ENCODE measurements around the gene TKTL1.
"Not testable (repeated sequence)": the region's sequence is repeated elsewhere in the genome, so short reads cannot be mapped to it uniquely, and the experiment has no call there.

Gene TKTL1, protein sequence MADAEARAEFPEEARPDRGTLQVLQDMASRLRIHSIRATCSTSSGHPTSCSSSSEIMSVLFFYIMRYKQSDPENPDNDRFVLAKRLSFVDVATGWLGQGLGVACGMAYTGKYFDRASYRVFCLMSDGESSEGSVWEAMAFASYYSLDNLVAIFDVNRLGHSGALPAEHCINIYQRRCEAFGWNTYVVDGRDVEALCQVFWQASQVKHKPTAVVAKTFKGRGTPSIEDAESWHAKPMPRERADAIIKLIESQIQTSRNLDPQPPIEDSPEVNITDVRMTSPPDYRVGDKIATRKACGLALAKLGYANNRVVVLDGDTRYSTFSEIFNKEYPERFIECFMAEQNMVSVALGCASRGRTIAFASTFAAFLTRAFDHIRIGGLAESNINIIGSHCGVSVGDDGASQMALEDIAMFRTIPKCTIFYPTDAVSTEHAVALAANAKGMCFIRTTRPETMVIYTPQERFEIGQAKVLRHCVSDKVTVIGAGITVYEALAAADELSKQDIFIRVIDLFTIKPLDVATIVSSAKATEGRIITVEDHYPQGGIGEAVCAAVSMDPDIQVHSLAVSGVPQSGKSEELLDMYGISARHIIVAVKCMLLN

DNA sequence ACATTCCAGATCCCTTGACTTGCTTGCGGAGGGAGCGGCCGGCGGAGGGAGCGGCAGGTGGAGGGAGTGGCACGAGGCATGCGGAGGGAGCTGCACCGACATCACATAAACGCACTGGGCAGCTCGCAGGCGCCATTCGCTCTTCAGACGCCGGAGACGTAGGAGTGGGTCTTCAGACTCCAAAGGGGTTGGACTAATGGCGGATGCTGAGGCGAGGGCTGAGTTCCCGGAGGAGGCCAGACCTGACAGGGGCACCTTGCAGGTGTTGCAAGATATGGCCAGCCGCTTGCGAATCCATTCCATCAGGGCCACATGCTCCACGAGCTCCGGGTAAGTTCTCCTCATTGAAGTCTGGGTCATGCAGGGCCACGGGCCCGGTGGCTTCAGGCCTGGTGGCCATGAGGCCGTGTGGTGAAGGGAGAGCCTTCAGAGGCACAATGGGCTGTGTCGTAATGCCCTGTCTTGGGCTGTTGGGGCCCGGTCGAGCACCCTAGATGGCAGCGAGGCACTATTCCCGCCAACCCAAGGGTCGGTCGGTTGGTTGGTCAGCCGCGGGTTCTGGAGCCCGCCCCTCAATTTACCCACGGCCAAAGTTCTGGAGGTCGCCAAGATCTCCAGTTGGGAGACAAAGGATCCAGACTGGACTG is at the start of gene TKTL1:
Gene TKTL1 (plus strand): TSS at position 132 of the 647 bp plus-strand sequence. CDS start 65 bp downstream, at position 197.
- DNase-seq = no peak

DNA sequence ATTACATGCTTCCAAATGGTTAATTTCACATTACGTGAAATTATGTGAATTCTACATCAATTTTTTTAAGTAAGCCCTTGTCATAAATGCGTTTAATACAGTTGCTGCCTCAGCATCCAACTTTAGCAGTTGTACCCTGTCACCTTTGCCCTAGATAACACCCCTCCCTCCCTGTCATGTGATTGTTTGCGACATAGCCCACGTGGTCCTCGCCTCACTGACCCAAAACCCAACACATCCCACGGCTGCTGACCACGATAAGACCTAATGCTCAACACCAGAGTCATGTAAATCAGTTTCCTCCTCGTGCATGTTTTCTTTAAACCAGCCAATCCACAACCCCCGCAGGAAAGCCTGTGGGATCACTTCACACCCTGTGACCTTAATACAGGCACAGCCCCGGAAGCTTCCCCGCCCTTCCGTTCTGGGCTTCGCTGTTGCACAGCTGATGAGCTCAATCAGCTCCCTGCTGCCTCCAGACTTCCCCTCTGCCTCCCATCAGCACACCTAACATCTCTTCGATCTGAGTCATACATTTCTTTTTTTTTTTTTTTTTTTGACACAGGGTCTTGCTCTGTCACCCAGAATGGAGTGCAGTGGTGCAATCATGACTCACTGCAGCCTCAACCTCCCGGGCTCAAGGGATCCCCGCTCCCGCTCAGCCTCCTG is 48.1 kb upstream of the TKTL1 start:
- DNase-seq = not testable (repeated sequence)

DNA sequence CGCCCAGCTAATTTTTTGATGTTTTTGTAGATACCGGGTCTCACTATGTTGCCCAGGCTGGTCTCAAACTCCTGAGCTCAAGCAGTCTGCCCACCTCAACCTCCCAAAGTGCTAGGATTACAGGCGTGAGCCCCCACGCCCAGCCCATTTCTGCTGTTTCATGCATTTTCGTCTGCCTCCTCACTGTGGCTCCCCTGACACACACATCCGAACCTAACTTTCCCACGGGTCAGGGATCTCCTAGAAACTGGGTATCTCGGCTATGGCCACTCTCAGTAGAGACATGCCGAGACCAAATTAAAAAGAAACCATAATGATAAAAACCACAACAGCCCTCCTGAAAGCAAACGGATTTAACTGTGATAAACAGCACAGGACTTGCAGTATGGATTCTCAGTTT is 47.5 kb upstream of the TKTL1 start:
- not testable (repeated sequence) for DNase-seq

DNA sequence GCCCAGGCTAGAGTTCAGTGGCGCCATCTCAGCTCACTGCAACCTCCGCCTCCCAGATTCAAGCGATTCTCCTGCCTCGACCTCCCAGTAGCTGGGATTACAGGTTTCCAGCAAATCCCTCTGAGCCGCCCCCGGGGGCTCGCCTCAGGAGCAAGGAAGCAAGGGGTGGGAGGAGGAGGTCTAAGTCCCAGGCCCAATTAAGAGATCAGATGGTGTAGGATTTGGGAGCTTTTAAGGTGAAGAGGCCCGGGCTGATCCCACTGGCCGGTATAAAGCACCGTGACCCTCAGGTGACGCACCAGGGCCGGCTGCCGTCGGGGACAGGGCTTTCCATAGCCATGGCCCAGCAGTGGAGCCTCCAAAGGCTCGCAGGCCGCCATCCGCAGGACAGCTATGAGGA is 38.3 kb upstream of the TKTL1 start, which contains the start of gene OPN1MW3:
Gene OPN1MW3 (plus strand): TSS at position 301 of the 400 bp plus-strand sequence. CDS start 38 bp downstream, at position 339.
- DNase-seq = not testable (repeated sequence)

DNA sequence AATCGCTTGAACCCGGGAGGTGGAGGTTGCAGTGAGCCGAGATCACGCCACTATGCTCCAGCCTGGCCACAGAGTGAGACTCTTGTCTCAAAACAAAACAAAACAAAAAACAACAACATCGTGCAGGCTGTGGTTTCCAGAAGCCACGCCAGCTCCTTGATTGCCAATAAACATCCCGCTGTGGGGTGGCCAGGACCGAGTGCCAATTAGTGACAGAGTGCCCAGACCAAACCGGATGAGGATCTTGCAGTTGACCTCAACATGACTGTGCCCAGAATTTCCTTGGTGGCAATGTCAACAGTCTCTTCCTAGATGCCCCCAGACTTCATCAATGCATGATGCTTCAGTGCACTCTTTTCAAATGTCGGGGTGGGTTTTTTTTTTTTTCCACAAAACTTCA is 36.9 kb upstream of the TKTL1 start:
- not testable (repeated sequence) for DNase-seq

DNA sequence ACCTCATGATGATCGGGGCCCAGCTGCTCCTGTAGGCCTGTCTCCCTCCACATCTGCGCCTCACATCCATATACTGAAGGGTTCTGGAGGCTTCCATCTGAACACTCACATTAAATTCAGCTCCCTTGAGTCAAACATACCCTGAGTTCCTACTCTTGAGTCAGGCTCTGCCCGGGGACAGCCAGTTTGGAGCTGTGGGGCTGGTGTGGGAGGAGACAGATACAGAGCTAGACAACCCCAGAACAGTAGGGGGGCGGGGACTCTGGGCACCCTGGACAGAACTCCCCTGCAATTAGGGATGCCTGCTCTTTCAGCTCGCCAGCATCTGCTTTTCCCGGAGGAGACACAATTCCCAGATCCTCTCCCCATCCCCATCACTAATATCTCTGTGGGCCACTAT is 32.5 kb upstream of the TKTL1 start:
- not testable (repeated sequence) for DNase-seq

DNA sequence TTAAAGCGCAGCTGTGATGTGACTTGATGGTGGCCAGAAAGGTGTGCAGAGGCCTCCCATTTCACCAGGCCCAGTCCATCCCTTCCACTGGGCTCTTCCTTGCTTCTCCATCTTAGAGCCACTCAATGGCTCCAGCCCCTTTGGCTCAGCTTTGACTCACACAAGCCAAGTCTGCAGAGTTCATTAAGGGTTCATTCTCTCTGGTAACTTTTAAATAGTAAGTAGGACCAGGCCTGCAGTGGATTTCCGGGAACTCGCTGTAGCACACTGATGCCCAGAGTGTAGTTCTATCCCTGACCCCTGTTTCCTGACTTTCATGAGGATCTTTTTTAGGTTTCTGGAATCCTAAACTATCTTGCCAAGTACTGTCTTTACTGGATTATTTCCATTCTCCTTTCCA is 26.4 kb upstream of the TKTL1 start:
- not testable (repeated sequence) for DNase-seq

DNA sequence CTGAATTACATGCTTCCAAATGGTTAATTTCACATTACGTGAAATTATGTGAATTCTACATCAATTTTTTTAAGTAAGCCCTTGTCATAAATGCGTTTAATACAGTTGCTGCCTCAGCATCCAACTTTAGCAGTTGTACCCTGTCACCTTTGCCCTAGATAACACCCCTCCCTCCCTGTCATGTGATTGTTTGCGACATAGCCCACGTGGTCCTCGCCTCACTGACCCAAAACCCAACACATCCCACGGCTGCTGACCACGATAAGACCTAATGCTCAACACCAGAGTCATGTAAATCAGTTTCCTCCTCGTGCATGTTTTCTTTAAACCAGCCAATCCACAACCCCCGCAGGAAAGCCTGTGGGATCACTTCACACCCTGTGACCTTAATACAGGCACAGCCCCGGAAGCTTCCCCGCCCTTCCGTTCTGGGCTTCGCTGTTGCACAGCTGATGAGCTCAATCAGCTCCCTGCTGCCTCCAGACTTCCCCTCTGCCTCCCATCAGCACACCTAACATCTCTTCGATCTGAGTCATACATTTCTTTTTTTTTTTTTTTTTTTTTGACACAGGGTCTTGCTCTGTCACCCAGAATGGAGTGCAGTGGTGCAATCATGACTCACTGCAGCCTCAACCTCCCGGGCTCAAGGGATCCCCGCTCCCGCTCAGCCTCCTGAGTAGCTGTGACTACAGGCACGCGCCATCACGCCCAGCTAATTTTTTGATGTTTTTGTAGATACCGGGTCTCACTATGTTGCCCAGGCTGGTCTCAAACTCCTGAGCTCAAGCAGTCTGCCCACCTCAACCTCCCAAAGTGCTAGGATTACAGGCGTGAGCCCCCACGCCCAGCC is 10.9 kb upstream of the TKTL1 start:
- not testable (repeated sequence) for DNase-seq

DNA sequence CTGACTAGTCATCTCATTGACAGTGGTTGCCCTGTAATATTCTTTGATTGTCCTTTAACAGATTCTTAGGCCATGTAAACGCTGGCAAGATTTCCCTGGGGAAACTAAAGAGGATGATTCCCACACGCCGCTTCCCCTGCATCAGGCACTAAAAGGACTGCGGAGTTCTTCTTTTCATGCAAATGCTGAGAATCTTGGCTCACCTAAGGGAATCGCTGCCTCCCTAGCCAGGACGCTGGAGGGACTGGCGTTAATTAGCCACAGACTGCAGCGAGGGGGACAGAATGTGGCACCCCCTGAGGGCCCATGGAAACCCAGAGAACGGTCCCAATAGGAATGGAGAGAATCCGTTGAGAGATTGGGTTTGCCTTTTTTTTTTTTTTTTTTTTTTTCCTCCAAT is 9.2 kb upstream of the TKTL1 start:
- not testable (repeated sequence) for DNase-seq

DNA sequence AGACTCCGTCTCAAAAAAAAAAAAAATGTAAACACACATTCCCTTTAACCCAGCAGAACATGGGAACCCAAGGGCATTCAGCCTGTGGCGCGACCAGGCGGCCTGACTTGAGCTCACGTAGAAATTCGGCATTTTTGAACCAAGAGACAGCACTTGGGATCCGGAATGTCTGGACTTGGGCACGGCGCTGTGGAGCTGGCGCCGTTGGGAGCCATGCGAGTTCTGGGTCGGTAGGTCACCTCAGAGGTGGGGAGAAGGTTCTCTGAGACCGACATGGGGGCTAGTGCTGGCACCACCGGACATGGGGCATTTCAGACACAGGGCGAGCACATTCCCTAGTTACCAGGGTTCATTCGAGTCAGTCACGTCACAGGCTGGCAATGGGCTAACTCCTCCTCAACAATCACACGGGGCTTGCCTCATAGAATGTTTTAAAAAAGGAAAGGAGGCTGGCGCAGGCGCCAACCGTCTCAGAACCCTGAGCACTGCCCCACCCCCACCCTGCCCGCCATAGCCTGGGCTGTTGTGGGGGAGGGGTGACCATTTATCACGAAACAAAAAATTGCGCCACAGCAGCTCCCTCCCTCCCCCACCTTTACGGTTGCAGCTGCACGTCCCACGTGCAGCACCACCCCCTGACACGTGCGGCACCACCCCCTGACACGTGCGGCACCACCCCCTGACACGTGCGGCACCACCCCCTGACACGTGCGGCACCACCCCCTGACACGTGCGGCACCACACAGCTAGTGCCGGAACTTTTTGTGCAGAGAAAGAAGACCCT is 612 bp upstream of the TKTL1 start, which contains the start of gene TEX28:
Gene TEX28 (minus strand): TSS at position 334 of the 784 bp plus-strand sequence. CDS start 3,007 bp downstream, outside the sequence.
- DNase-seq = no peak

DNA sequence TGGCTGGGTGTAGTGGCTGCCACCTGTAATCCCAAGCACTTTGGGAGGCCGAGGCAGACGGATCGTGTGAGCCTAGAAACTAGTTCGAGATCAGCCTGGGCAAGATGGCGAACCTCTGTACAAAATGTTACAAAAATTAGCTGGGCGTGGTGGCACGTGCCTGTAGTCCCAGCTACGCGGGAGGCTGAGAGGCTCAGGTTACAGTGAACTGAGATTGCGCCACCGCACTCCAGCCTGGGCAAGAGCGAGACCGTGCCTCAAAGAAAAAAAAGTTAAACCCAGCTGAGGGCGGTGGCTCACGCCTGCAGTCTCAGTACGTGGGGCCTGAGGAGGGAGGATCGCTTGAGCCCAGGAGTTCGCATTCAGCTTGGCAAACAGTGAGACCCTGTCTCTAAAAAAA is 1.1 kb downstream of the TKTL1 start:
- DNase-seq = no peak

DNA sequence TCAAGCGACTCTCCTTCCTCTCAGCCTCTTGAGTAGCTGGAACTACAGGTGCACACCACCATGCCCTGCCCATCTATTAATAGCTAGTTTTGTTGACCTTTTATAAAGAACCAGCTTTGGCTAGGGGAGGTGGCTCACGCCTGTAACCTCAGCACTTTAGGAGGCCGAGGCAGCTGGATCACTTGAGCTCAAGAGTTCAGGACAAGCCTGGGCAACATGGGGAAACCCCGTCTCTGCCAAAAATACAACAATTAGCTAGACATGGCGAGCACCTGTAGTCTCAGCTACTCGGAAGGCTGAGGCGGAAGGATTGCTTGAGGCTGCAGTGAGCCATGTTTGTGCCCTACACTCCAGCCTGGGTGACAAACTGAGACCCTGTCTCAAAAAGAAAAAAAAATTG is 2.7 kb downstream of the TKTL1 start:
- peak in 1 of 2 experiments; percentile 16 for DNase-seq

DNA sequence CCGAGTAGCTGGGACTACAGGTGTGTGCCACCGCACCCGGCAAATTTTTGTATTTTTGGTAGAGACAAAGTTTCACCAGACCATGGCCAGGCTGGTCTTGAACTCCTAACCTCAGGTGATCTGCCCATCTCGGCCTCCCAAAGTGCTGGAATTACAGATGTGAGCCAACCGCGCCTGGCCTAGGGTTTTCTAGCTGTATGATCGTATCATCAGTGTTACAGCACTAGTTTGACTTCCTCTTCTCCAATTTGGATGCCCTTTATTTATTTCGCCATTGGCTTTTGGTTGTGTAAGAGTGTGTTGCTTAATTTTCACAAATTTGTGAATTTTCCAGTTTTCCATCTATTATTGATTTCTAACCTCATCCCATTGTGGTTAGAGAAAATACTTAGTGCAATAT is 5.2 kb downstream of the TKTL1 start:
- no peak for DNase-seq

DNA sequence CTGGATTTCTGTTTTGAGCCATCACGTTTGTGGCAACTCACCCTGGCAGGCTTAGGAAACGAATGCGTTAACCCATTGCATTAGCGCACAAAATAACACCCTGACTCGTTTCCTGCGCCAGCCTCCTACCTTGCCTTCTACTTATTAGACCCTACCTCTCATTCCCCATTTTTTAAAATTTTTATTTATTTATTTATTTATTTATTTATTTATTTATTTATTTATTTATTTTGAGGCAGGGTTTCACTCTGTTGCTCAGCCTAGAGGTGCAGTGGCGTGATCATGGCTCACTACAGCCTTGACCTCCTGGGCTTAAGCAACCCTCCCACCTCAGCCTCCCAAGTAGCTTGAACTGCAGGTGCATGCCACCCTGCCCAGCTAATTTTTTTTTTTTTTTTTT is 7.4 kb downstream of the TKTL1 start:
- DNase-seq = not testable (repeated sequence)

DNA sequence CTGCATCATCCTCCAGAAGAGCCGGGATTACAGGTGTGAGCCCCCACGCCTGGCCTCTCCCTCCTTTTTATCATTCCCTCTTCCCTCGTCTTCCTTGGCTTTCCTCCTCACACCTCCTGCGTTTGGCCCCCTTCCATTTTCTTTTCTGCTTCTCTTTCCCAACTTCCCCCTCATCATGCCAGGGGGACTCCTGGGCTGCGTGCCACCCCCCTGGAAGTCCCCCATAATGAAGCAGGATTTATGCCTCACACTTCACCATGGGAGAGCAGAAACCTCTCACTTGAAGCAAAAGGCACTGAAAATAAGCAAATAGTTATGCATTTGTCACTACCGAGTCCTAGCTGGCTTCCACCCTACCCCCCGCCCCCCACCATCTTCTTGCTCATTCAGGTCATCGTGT is 7.9 kb downstream of the TKTL1 start:
- DNase-seq = no peak

DNA sequence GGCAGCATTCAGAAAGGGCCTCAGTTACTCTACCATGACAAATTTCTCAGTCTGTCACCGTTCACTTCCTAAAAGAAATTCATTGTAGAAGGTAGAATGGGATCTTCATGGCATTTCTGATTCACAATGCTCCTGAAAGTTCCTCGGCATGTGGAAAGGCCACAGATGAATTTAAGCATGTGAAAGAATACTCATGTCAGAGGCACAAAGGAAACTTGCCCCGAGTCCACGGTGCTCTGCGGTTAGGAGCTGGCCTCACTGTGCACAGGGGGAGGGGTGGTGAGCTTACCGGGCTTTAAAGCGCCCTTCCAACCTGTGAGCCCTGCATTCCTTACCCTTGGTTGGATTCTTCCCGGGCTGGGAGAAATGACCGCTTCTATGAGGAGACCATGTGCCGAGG is 9.3 kb downstream of the TKTL1 start:
- DNase-seq = no peak

DNA sequence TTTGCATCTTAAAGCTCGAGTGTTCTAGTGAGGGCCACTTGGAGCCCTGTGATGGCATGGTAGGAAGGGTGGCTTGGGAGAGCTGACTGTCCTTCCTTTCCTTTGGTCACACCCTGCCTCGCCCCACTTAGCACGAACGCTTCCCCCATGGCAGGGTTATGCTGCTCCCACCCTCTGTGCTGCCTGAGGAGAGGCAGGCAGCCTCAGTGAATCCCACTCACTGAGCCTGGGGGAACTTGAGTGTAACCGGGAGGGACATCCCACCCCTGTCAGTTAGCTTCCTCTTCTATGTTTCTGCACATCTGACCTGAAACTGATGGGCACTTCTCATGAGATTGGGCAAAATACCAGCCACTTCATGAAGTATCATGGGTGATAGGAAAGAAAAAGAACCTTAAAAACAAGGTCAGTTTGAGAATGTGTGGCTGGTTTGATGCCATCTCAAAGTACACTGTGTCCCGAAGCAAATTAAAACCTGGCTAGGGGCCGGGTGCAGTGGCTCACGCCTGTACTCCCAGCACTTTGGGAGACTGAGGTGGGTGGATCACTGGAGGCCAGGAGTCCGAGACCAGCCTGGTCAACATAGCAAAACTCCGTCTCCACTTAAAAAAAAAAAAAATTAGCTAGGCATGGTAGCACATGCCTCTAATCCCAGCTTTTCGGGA is 10.1 kb downstream of the TKTL1 start:
- no peak for DNase-seq

DNA sequence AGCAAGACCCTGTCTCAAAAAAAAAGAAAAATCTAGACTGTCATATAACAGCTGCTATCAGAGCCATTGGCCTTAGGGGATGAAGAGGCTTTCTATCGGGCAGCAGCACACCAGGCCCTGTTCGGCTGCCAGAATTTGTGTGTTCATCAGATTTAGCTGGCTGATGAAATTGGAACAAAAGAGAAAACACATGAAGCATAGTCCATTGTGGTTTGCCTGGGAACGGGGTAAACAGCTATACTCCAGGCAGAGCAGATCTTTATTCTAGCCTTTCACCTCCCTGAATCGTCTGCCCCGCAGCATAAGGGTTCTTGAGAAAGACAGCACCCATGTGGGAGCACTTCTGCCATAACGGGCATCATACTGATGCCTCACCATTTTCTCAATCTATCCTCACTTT is 11.6 kb downstream of the TKTL1 start:
- no peak for DNase-seq

DNA sequence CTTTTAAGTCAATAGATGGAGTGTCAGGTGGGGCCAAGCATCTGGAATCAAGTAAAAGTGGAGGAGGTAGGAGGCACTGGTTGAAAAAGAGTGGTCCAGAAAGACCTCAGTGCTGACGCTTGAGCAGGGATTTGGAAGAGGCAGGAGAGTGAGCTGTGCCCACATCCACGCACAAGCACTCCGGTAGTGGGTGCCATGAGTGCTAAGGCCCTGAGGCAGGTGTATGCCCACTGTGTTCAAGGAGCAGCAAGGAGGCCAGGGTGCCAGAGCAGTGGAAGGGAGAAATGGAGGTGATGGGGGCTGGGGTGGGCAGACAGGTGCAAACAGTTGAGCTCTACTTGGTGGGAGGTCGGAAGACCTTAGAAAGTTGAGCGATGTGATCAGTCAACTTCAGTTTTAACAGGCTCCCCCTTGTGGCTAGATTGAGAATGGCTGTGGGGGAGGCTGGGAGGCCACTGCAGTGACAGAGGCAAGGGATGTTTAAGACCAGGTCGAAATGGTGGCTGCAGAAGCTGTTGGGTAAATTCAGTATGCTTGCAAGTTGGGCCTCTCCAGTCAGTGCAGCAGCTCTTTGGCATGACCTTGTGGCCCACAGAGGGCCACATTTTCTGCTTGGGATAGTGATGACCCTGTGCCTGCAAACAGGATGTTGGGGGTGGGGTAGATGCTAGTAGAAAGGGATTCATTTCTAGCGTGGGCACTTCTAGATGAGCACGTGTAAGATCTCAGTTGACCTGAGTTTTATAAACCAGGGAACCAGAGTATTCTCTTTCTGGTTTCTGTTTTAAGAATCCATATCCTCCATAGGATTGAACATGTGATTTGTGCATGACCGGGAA is 12.7 kb downstream of the TKTL1 start:
- peak in 1 of 2 experiments; percentile 26 for DNase-seq
